ENCODE measurements around the gene PRKG1.

DNA sequence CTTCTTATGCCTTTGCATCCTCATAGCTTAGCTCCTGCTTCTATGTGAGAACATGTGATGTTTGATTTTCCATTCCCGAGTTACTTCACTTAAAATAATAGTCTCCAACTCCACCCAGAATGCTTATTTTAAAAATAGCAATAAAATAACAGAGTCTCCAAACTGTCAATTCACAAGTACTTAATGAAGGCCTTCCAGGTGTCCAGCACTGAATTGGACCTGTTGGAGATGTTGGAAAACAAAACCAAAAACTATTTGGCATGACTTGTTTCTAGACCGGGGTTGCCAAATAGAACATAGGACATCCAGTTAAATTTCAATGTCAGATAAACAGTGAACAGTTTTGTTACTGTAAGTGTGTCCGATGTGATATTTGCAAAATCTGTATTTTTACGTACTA, 1031.7 kb downstream of the PRKG1 start:
- no peak for TF ChIP-seq EZH2 (IDR thresholded peaks at IDR 0.05)
- no peak for TF ChIP-seq CTCF (IDR thresholded peaks at IDR 0.05)
